IMR-90 (cell line): ENCODE measurements around the gene CMTM7. TPM values are rescaled to one million over a fixed set of nuclear protein-coding genes. Genes with fewer than 3 reads are reported as not detected.

ENCODE experiments used
- ATAC-seq: fragments of 200-7000 bp; cut with Tn5 transposase; 2 replicates; pipeline ENCODE4 v1.9.1; 2020; ENCODE audit warnings: low read depth, mild to moderate bottlenecking, moderate library complexity
- BruUV-seq: library from RNA; stranded (reverse); fragments of 400-500 nt; replicated peaks from 2 replicates; lab custom pipeline; 2021; lab: Mats Ljungman, UMichigan
- CTCF ChIA-PET: fragments of 300-600 bp; formaldehyde crosslinking; extraction: SDS; loops from one replicate; lab custom pipeline; 2021; ENCODE audit warnings: antibody characterized with exemption; lab: Yijun Ruan, JAX
- POLR2A ChIA-PET: fragments of 300-600 bp; sonication (Branson Sonifier 250); formaldehyde crosslinking; loops from one replicate; lab custom pipeline; 2022; ENCODE audit warnings: antibody characterized with exemption; ENCODE audit not compliant: unreplicated experiment; lab: Charles Lee
- DNase-seq: peaks from one replicate; pipeline ENCODE4 v3.0.0; 2013
- H2AFZ ChIP-seq: replicated peaks from 2 replicates; pipeline ENCODE3; 2013; ENCODE audit warnings: low read length, mild to moderate bottlenecking; ENCODE audit not compliant: poor library complexity
- H2AK5ac ChIP-seq: 2 replicates; pipeline ENCODE4 v1.6.1; 2013; ENCODE audit warnings: low read depth, low read length, inconsistent platforms
- H2AK9ac ChIP-seq: replicated peaks from 2 replicates; pipeline ENCODE3; 2013; ENCODE audit warnings: mild to moderate bottlenecking, low read depth, low read length, moderate library complexity; ENCODE audit not compliant: poor library complexity
- H2BK120ac ChIP-seq: 2 replicates; pipeline ENCODE4 v1.6.1; 2013; ENCODE audit warnings: low read depth, low read length, inconsistent platforms
- H2BK15ac ChIP-seq: 3 replicates; pipeline ENCODE4 v1.6.1; 2013; ENCODE audit warnings: low read depth, low read length, inconsistent platforms
- H2BK20ac ChIP-seq: 2 replicates; pipeline ENCODE4 v1.6.1; 2013; ENCODE audit warnings: low read depth, mild to moderate bottlenecking, inconsistent platforms, low read length, moderate library complexity
- H2BK5ac ChIP-seq: 2 replicates; pipeline ENCODE4 v1.6.1; 2013; ENCODE audit warnings: mild to moderate bottlenecking, low read depth, low read length, inconsistent platforms; ENCODE audit not compliant: poor library complexity, severe bottlenecking
- H3K14ac ChIP-seq: replicated peaks from 2 replicates; pipeline ENCODE4 v1.6.1; 2013; ENCODE audit warnings: low read depth, low read length, inconsistent platforms
- H3K18ac ChIP-seq: 2 replicates; pipeline ENCODE4 v1.6.1; 2013; ENCODE audit warnings: low read depth, low read length, control low read depth
- H3K23ac ChIP-seq: 2 replicates; pipeline ENCODE4 v1.6.1; 2013; ENCODE audit warnings: low read depth, low read length, inconsistent platforms
- H3K27ac ChIP-seq: 2 replicates; pipeline ENCODE4 v1.5.1; 2013; ENCODE audit warnings: mild to moderate bottlenecking, control low read depth, low read length; ENCODE audit not compliant: insufficient read depth
- H3K27me3 ChIP-seq: 2 replicates; pipeline ENCODE4 v1.6.1; 2013; ENCODE audit warnings: low read length; ENCODE audit not compliant: control insufficient read depth, insufficient read depth
- H3K36me3 ChIP-seq: 2 replicates; pipeline ENCODE4 v1.6.1; 2013; ENCODE audit warnings: low read length, mixed read lengths; ENCODE audit not compliant: control insufficient read depth, insufficient read depth
- H3K4ac ChIP-seq: 2 replicates; pipeline ENCODE4 v1.6.1; 2013; ENCODE audit warnings: low read depth, low read length, inconsistent platforms
- H3K4me1 ChIP-seq: 2 replicates; pipeline ENCODE4 v1.6.1; 2013; ENCODE audit warnings: low read length, mixed read lengths; ENCODE audit not compliant: control insufficient read depth, insufficient read depth
- H3K4me2 ChIP-seq: 2 replicates; pipeline ENCODE4 v1.6.1; 2013; ENCODE audit warnings: low read depth, mild to moderate bottlenecking, control low read depth, low read length, moderate library complexity
- H3K4me3 ChIP-seq: 2 replicates; pipeline ENCODE4 v1.5.1; 2013; ENCODE audit warnings: low read depth, mild to moderate bottlenecking, control low read depth, low read length, moderate library complexity; ENCODE audit not compliant: insufficient read depth
- H3K56ac ChIP-seq: 2 replicates; pipeline ENCODE4 v1.6.1; 2013; ENCODE audit warnings: low read length, inconsistent platforms; ENCODE audit not compliant: insufficient read depth; ENCODE audit errors: extremely low read depth
- H3K79me1 ChIP-seq, 2 experiments: 2 replicates each; pipeline ENCODE4 v1.6.1; 2013; ENCODE audit warnings: low read length in 2 of 2, inconsistent platforms in 1 of 2, low read depth in 1 of 2
- H3K9ac ChIP-seq: 2 replicates; pipeline ENCODE4 v1.6.1; 2013; ENCODE audit warnings: low read depth, low read length, control low read depth
- H3K9me1 ChIP-seq: 2 replicates; pipeline ENCODE4 v1.6.1; 2013; ENCODE audit warnings: low read length, inconsistent platforms; ENCODE audit not compliant: insufficient read depth
- H3K9me3 ChIP-seq: 2 replicates; pipeline ENCODE4 v1.6.1; 2013; ENCODE audit warnings: low read length; ENCODE audit not compliant: control insufficient read depth, insufficient read depth
- H4K20me1 ChIP-seq: 2 replicates; pipeline ENCODE4 v1.6.1; 2013; ENCODE audit warnings: low read length, inconsistent platforms; ENCODE audit not compliant: insufficient read depth
- H4K5ac ChIP-seq: 2 replicates; pipeline ENCODE4 v1.6.1; 2013; ENCODE audit warnings: mild to moderate bottlenecking, low read depth, low read length, control low read depth
- H4K8ac ChIP-seq, 2 experiments: 2 replicates each; pipeline ENCODE4 v1.6.1; 2013; ENCODE audit warnings: low read depth in 2 of 2, low read length in 2 of 2, control low read depth in 1 of 2, inconsistent platforms in 1 of 2
- H4K91ac ChIP-seq: 2 replicates; pipeline ENCODE4 v1.6.1; 2013; ENCODE audit warnings: low read depth, low read length, inconsistent platforms; ENCODE audit not compliant: insufficient read depth
- BHLHE40 ChIP-seq: fragments of 150-350 bp; IDR thresholded peaks from 2 replicates; pipeline ENCODE4 v1.6.1; 2016; ENCODE audit warnings: mild to moderate bottlenecking, low read depth, low read length
- CHD1 ChIP-seq: IDR thresholded peaks from 2 replicates; pipeline ENCODE4 v1.6.1; 2012; ENCODE audit warnings: low read depth, low read length, improper control_type of control experiment
- ELK1 ChIP-seq: fragments of 150-350 bp; IDR thresholded peaks from 2 replicates; pipeline ENCODE4 v1.6.1; 2016; ENCODE audit warnings: low read depth, mild to moderate bottlenecking, low read length, moderate library complexity, borderline replicate concordance
- FOS ChIP-seq: fragments of 150-350 bp; IDR thresholded peaks from 2 replicates; pipeline ENCODE4 v1.6.1; 2016; ENCODE audit warnings: low read depth, low read length
- MAFK ChIP-seq: IDR thresholded peaks from 2 replicates; pipeline ENCODE4 v1.6.1; 2012; ENCODE audit warnings: low read depth, low read length, improper control_type of control experiment
- MAZ ChIP-seq: IDR thresholded peaks from 2 replicates; pipeline ENCODE4 v1.6.1; 2012; ENCODE audit warnings: low read depth, mild to moderate bottlenecking, low read length, improper control_type of control experiment, moderate library complexity, borderline replicate concordance
- MXI1 ChIP-seq: IDR thresholded peaks from 2 replicates; pipeline ENCODE4 v1.6.1; 2012; ENCODE audit warnings: low read depth, mild to moderate bottlenecking, low read length, moderate library complexity, borderline replicate concordance
- NFE2L2 ChIP-seq: fragments of 150-350 bp; IDR thresholded peaks from 2 replicates; pipeline ENCODE4 v1.6.1; 2016; ENCODE audit warnings: low read depth, mild to moderate bottlenecking, low read length
- POLR2A ChIP-seq: IDR thresholded peaks from 2 replicates; pipeline ENCODE4 v1.6.1; 2012; ENCODE audit warnings: mild to moderate bottlenecking, low read depth, low read length
- RAD21 ChIP-seq: IDR thresholded peaks from 2 replicates; pipeline ENCODE4 v1.6.1; 2012; ENCODE audit warnings: low read length, improper control_type of control experiment
- RCOR1 ChIP-seq: IDR thresholded peaks from 2 replicates; pipeline ENCODE4 v1.6.1; 2012; ENCODE audit warnings: mild to moderate bottlenecking, low read length, improper control_type of control experiment; ENCODE audit not compliant: insufficient replicate concordance
- RFX5 ChIP-seq: IDR thresholded peaks from 2 replicates; pipeline ENCODE4 v1.8.0; 2012; ENCODE audit warnings: low read depth, mild to moderate bottlenecking, low read length, moderate library complexity
- SMC3 ChIP-seq: fragments of 150-350 bp; IDR thresholded peaks from 2 replicates; pipeline ENCODE4 v1.6.1; 2016; ENCODE audit warnings: low read depth, mild to moderate bottlenecking, antibody characterized with exemption, low read length, moderate library complexity
- USF2 ChIP-seq: fragments of 150-350 bp; IDR thresholded peaks from 2 replicates; pipeline ENCODE4 v1.6.1; 2017; ENCODE audit warnings: mild to moderate bottlenecking, antibody characterized with exemption, low read length, low read depth
- WGBS, 2 experiments: methylation state at CpG; one replicate each; pipeline versions ENCODE4 v1.1.5 to v1.1.7; 2013; ENCODE audit warnings: missing lambda C conversion rate in 2 of 2; ENCODE audit not compliant: insufficient read length in 1 of 2; ENCODE audit errors: extremely low coverage in 2 of 2; 5-methylcytosine and 5-hydroxymethylcytosine counted together
- dilution Hi-C: fragments of 300-500 bp; cut with HindIII; formaldehyde crosslinking; loops from one replicate; pipeline ENCODE4 v1.14.3; 2018; ENCODE audit warnings: low sequenced_read_pairs; ENCODE audit not compliant: unreplicated experiment
- in situ Hi-C: fragments of 300-500 bp; cut with MboI; formaldehyde crosslinking; loops from 3 replicates; pipeline ENCODE4 v1.14.3; 2019; ENCODE audit warnings: low sequenced_read_pairs, inconsistent platforms, mixed read lengths
- intact Hi-C: fragments of 100-400 bp; cut with micrococcal nuclease; formaldehyde crosslinking; loops from 2 replicates; pipeline ENCODE4 v1.10.0; 2022
- polyA plus RNA-seq, 3 experiments: library from polyadenylated mRNA; depleted of rRNA; stranded (reverse); fragments of >200 nt; gene quantifications; 2 replicates each; pipeline ENCODE4 v1.2.3, GENCODE V29; 2012; ENCODE audit warnings: low replicate concordance in 1 of 3
- total RNA-seq: library from RNA; depleted of rRNA; stranded (reverse); fragments of >200 nt; gene quantifications from 2 replicates; pipeline ENCODE4 v1.2.3, GENCODE V29; 2012

The CMTM7 gene
- total and polyA plus RNA-seq, 2 of the 4 experiments (the other 2 are of a cell fraction), result 3.4 to 31.4 TPM

GRCh38 chr3:32374788-32375595, 16.7 kb upstream of the CMTM7 start:
- Histone ChIP-seq H4K91ac (no peak overlapping the region), H3K14ac (no peak overlapping the region), H3K56ac (no peak overlapping the region), H2BK20ac (no peak overlapping the region), H3K36me3 (no peaks in the 10 kb centered on the region), H3K23ac (no peak overlapping the region), H3K9me1 (no peaks in the 10 kb centered on the region), H3K79me1 (no peaks in the 10 kb centered on the region), H3K27ac (no peak overlapping the region), H2AFZ (peak overlapping the region; percentile 46), H3K9me3 (no peaks in the 10 kb centered on the region), H4K5ac (no peak overlapping the region), H3K27me3 (peaks cover 9% of the 10 kb centered on the region), H3K4me2 (no peak overlapping the region), H3K4me3 (no peak overlapping the region), H3K9ac (no peak overlapping the region), H2AK9ac (no peak overlapping the region), H3K4ac (no peak overlapping the region), H3K18ac (no peak overlapping the region), H2AK5ac (no peak overlapping the region), H4K20me1 (no peaks in the 10 kb centered on the region), H4K8ac (no peak overlapping the region), H3K4me1 (no peaks in the 10 kb centered on the region; the same call in 1 of the 2 replicates), H2BK5ac (no peak overlapping the region), H2BK15ac (no peak overlapping the region), H2BK120ac (no peak overlapping the region)
- DNase-seq (peak; percentile 74), ATAC-seq (peak; percentile 73)
- intact Hi-C loops (loop anchor here (1.0 to 5.0 kb wide), 3 partner anchors 93 to 292 kb away; partner anchors contain the start of gene CMTM6), dilution Hi-C loops (no loop called here), in situ Hi-C loops (loop anchor here (25.0 kb wide), 1 partner anchor 287 kb away; no protein-coding TSS in a partner anchor)
- 33% methylated on average over 1 of the region's 12 CpGs; no CpG with 5 or more reads in 1 of the 2 experiments for WGBS, 2 experiments
- POLR2A ChIA-PET, result no interaction called here
- BruUV-seq, result no TSS peak
- CTCF ChIA-PET, result interaction anchor here (0.6 to 2.1 kb wide), 11 partner anchors 8 to 184 kb away, joined by 3 to 13 read pairs (median 3); no protein-coding TSS in a partner anchor
- no peak for TF ChIP-seq RFX5
- no peak for TF ChIP-seq ELK1
- TF ChIP-seq SMC3, result peak; percentile 77
- TF ChIP-seq POLR2A, result no peak
- no peak for TF ChIP-seq BHLHE40
- TF ChIP-seq RCOR1, result no peak
- no peak for TF ChIP-seq MAFK
- no peak for TF ChIP-seq MAZ
- TF ChIP-seq NFE2L2, result no peak
- no peak for TF ChIP-seq CHD1
- TF ChIP-seq FOS, result no peak
- peak; percentile 57 for TF ChIP-seq RAD21
- no peak for TF ChIP-seq MXI1
- no peak for TF ChIP-seq USF2
